ENCODE data around the gene CFAP300. TPM values are rescaled to one million over a fixed set of nuclear protein-coding genes. Genes with fewer than 3 reads are reported as not detected.
A peak's percentile ranks its signal among the peaks of the same experiment; 100 is the strongest.

CFAP300 gene
- total RNA-seq, 6 experiments from 2014 or later = 2.6 to 4.4 (median 3.3) TPM

DNA sequence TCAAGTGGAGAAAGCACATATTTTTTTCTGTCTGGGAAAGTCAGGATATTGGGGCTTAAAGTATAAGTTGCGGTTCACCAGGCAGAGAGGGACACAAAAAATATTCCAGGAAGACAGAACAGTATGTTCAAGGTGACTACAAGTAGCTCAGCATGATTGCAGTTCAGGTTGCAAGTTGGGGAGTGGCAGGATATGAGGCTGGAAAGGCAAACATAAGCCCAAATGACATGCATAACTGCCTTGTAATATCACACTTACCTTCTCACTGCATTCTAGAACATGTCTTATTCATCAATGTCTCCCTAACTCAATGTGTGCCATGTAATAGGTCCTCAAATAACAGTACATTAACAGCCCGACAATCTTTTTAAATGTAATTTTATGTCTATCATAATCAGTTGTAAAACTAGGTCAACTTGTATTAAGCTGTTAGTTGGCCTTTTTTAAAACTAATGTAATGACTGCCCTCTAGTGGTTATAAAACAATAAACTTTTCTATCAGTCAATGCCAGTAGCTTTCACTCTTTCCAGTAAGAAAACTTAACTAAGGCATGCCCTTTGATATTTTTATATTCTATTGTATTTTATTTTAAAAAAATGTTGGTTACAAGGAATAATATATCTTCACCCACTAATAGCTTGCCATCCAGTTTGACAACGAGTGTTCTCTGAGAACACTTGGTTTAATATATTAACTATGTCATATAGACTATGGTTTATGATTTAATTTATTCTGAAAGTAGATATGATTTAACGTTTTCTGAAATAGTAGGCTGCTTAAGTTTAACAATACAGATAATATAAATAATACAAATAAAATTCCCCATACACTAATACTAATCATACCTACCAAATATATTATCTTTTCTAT, 39.4 kb upstream of the CFAP300 start:
- Mint-ChIP-seq H3K9me3 (no peaks in the 10 kb centered on the region), H3K4me1 (ENCODE audit: low read depth) (peaks cover 40% of the 10 kb centered on the region), H3K27ac (no peak overlapping the region), H3K36me3 (ENCODE audit: low read depth) (no peaks in the 10 kb centered on the region), H3K4me3 (no peak overlapping the region), H3K27me3 (ENCODE audit: insufficient read depth) (no peaks in the 10 kb centered on the region)
- peak; percentile 61 for DNase-seq
- TF ChIP-seq, protein P1, sequence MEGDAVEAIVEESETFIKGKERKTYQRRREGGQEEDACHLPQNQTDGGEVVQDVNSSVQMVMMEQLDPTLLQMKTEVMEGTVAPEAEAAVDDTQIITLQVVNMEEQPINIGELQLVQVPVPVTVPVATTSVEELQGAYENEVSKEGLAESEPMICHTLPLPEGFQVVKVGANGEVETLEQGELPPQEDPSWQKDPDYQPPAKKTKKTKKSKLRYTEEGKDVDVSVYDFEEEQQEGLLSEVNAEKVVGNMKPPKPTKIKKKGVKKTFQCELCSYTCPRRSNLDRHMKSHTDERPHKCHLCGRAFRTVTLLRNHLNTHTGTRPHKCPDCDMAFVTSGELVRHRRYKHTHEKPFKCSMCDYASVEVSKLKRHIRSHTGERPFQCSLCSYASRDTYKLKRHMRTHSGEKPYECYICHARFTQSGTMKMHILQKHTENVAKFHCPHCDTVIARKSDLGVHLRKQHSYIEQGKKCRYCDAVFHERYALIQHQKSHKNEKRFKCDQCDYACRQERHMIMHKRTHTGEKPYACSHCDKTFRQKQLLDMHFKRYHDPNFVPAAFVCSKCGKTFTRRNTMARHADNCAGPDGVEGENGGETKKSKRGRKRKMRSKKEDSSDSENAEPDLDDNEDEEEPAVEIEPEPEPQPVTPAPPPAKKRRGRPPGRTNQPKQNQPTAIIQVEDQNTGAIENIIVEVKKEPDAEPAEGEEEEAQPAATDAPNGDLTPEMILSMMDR (IDR thresholded peaks at IDR 0.05) = peak; percentile 89

DNA sequence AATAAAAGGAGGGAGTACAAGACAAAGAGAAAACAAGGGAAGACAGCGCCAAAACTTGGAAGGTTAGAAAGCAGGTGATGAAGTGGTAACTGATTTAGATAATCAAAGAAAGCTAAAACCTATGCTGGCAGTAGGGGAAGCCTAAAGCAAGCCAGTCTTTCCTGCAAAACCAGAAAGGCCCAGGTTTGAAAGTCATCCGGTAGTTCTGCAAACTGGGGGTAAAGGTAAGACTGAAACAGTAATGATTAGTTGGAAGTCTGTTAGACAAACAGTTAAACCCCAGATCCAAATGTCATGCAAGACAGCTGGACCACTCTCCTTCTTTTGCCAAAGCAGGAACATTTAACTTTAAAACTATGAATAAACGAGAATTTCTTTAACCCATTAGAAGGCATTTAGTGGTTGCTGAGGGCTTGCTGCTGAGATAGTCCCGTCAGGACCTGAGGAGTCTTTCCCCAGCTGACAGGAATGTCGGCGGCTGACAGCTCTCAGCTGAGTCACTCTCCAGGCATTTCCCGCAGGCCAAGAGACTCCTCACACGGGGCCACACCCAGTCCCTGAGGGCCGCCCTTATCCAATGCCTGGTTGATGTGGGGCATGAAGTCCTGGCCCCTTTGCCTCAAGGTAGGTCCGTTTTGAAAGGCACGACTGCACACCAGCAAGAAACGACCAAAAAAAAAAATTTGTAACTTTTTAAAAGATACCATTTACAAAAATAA, 36.3 kb upstream of the CFAP300 start:
- DNase-seq = peak; percentile 74
- Mint-ChIP-seq H3K4me1 (ENCODE audit: low read depth) (peaks cover 46% of the 10 kb centered on the region), H3K27ac (peak overlapping the region; percentile 70), H3K4me3 (peak overlapping the region; percentile 65), H3K36me3 (ENCODE audit: low read depth) (no peaks in the 10 kb centered on the region), H3K9me3 (no peaks in the 10 kb centered on the region), H3K27me3 (ENCODE audit: insufficient read depth) (peaks cover 2% of the 10 kb centered on the region; the same call in 1 of the 2 replicates)
- TF ChIP-seq, protein P1 (IDR thresholded peaks at IDR 0.05) = no peak

DNA sequence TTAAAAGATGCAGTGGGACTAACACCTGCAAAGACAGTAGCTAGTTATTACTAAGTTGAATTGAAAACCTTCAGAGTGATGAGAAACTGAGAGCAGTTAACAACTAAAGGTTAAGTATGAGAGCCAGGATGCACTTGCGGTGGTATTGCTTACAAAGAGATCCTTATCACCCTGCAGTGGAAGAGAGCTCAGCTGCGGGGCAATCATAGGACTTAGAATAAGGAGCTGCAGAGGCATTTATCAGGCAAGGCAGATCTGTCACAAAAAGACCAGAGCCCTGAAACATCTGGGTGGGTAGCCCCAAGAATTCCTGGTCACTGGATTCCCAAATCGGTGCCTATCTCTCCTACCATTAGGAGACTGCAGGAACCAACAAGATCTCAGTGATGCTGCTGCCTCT, 34.3 kb upstream of the CFAP300 start:
- H3K4me1 Mint-ChIP-seq (ENCODE audit: low read depth) = peaks cover 38% of the 10 kb centered on the region
- no peak overlapping the region for H3K27ac Mint-ChIP-seq
- no peak for DNase-seq
- H3K9me3 Mint-ChIP-seq = no peaks in the 10 kb centered on the region
- no peaks in the 10 kb centered on the region for H3K36me3 Mint-ChIP-seq (ENCODE audit: low read depth)
- peaks cover 2% of the 10 kb centered on the region; the same call in 1 of the 2 replicates for H3K27me3 Mint-ChIP-seq (ENCODE audit: insufficient read depth)
- TF ChIP-seq, protein P1 (IDR thresholded peaks at IDR 0.05) = no peak
- no peak overlapping the region for H3K4me3 Mint-ChIP-seq

DNA sequence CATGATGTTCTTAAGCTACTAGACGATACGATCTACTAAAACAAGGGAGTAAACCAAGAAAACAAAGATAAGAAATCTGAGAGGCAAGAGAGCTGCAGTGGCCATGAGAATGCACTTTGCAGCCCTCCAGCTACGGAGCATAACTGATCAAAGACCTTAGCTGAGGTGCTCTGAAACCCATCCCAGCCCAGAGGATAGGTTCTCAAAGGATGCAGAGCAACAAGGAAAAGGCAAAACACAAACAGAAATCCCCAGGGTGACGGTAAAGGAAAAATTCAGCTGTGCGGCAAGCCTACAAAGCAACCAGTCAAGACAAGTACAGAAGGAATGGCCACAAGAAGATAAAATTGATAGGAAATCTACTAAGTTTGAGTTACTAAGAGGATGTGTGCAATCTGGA, 32.5 kb upstream of the CFAP300 start:
- Mint-ChIP-seq H3K9me3 (no peaks in the 10 kb centered on the region), H3K27me3 (ENCODE audit: insufficient read depth) (peaks cover 2% of the 10 kb centered on the region; the same call in 1 of the 2 replicates), H3K36me3 (ENCODE audit: low read depth) (no peaks in the 10 kb centered on the region), H3K27ac (no peak overlapping the region), H3K4me1 (ENCODE audit: low read depth) (peaks cover 34% of the 10 kb centered on the region), H3K4me3 (no peak overlapping the region)
- no peak for DNase-seq
- TF ChIP-seq, protein P1 (IDR thresholded peaks at IDR 0.05) = no peak

DNA sequence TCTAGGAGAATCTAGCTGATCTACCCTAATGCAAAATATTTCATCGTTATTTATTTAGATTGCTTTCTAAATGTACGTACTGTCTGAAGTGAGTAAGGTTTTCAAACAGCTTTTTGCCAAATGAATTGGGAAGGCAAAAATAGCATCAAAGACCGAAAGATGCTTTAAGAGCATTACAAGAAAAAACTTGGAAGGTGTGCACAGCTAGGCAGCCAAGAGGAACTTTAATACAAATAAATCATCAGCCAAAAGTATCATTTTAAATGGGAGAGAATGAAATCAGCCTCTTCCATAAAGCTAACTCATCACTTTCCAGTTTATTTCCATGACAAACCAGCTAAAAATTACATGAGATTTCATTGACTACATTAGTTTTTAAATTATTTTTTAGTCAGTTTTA, 30.2 kb upstream of the CFAP300 start:
- TF ChIP-seq, protein P1 (IDR thresholded peaks at IDR 0.05) = no peak

More for the DNA sequence above, 30.2 kb upstream of the CFAP300 start:
- H3K36me3 Mint-ChIP-seq (ENCODE audit: low read depth) = no peaks in the 10 kb centered on the region
- no peak overlapping the region for H3K27ac Mint-ChIP-seq
- H3K27me3 Mint-ChIP-seq (ENCODE audit: insufficient read depth) = peaks cover 2% of the 10 kb centered on the region; the same call in 1 of the 2 replicates
- H3K4me1 Mint-ChIP-seq (ENCODE audit: low read depth) = peaks cover 13% of the 10 kb centered on the region
- no peak for DNase-seq
- H3K9me3 Mint-ChIP-seq = no peaks in the 10 kb centered on the region
- no peak overlapping the region for H3K4me3 Mint-ChIP-seq
